SW 1271 (cell line): ENCODE data around the gene CCDC47.
A peak's percentile ranks its signal among the peaks of the same experiment; 100 is the strongest.
"Not testable (repeated sequence)": the region's sequence is repeated elsewhere in the genome, so short reads cannot be mapped to it uniquely, and the experiment has no call there.

Experiments used
- DNase-seq, 2 experiments: peaks; one replicate each; lab custom pipeline; 2025; lab: John Stamatoyannopoulos, UW

Gene CCDC47

GRCh38 chr17:63773272-63774140 is at the start of gene CCDC47:
Gene CCDC47, minus strand, starts transcription at chr17:63773597. Its CDS starts 7,422 bp downstream, at chr17:63766175.
- DNase-seq, result peak; percentile 96 to 97

- no peak for DNase-seq
Measured at GRCh38 chr17:63822537-63822936, 49.1 kb upstream of the CCDC47 start.

- no peak for DNase-seq
Measured at GRCh38 chr17:63821804-63822203, 48.4 kb upstream of the CCDC47 start.

- no peak for DNase-seq
Measured at GRCh38 chr17:63820963-63821561, 47.7 kb upstream of the CCDC47 start.

GRCh38 chr17:63819585-63820537 is 46.5 kb upstream of the CCDC47 start:
- DNase-seq, result no peak

GRCh38 chr17:63819131-63819530 is 45.7 kb upstream of the CCDC47 start:
- no peak for DNase-seq

- DNase-seq, result no peak
Measured at GRCh38 chr17:63817736-63818385, 44.5 kb upstream of the CCDC47 start.

GRCh38 chr17:63816669-63817068 is 43.3 kb upstream of the CCDC47 start:
- DNase-seq, result no peak

GRCh38 chr17:63816123-63816522 is 42.7 kb upstream of the CCDC47 start:
- DNase-seq, result no peak

- no peak for DNase-seq
Measured at GRCh38 chr17:63809970-63810369, 36.6 kb upstream of the CCDC47 start.

- no peak for DNase-seq
Measured at GRCh38 chr17:63805591-63805990, 32.2 kb upstream of the CCDC47 start.

GRCh38 chr17:63804328-63804727 is 30.9 kb upstream of the CCDC47 start:
- no peak for DNase-seq

GRCh38 chr17:63800783-63801182 is 27.4 kb upstream of the CCDC47 start:
- DNase-seq, result no peak

GRCh38 chr17:63798572-63799106 is 25.2 kb upstream of the CCDC47 start:
- no peak for DNase-seq

- DNase-seq, result not testable (repeated sequence)
Measured at GRCh38 chr17:63796375-63796774, 23.0 kb upstream of the CCDC47 start.

GRCh38 chr17:63792055-63792729 is 18.8 kb upstream of the CCDC47 start:
- no peak for DNase-seq

GRCh38 chr17:63790057-63790456 is 16.7 kb upstream of the CCDC47 start:
- no peak for DNase-seq

- DNase-seq, result no peak
Measured at GRCh38 chr17:63786971-63787711, 13.7 kb upstream of the CCDC47 start.

- no peak for DNase-seq
Measured at GRCh38 chr17:63786117-63786516, 12.7 kb upstream of the CCDC47 start.

- DNase-seq, result peak in 1 of 2 experiments; percentile 37
Measured at GRCh38 chr17:63785556-63785955, 12.2 kb upstream of the CCDC47 start.
